Hematopoietic multipotent progenitor cell (in vitro differentiated cells): ENCODE data around the gene CPVL. TPM values are rescaled to one million over a fixed set of nuclear protein-coding genes. Genes with fewer than 3 reads are reported as not detected.
A peak's percentile ranks its signal among the peaks of the same experiment; 100 is the strongest.
"Not testable (repeated sequence)": the region's sequence is repeated elsewhere in the genome, so short reads cannot be mapped to it uniquely, and the experiment has no call there.

Experiments used
- DNase-seq, 3 donors: peaks; one replicate each; pipeline ENCODE4 v3.0.0-alpha.2; 2011 to 2015; ENCODE audit warnings: low read depth in 2 of 3, low spot score in 2 of 3
- total RNA-seq: library from RNA; depleted of rRNA; stranded (reverse); fragments of >200 nt; gene quantifications from one replicate; pipeline ENCODE4 v1.2.3, GENCODE V29; 2012

The CPVL gene
- total RNA-seq, 1 donor = 42.0 TPM

GRCh38 chr7:29095631-29096445 lies 50.5 kb downstream of the CPVL start:
- no peak for DNase-seq

DNA sequence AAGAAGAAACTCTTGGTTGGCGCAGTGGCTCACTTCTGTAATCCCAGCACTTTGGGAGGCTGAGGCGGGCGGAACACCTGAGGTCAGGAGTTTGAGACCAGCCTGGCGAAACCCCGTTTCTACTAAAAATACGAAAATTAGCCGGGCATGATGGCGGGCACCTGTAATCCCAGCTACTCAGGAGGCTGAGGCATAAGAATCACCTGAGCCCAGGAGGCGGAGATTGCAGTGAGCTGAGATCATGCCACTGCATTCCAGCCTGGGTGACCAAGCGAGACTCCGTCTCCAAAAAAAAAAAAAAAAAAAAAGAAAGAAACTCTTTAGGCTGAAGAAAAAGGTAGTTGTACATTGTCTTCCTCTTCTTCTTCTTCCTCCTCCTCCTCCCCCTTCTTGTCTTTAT lies 53.2 kb downstream of the CPVL start:
- not testable (repeated sequence) for DNase-seq

- DNase-seq = peak in 2 of 3 donors; percentile 12 to 69
Observed at GRCh38 chr7:29091715-29092114, 54.6 kb downstream of the CPVL start.

DNA sequence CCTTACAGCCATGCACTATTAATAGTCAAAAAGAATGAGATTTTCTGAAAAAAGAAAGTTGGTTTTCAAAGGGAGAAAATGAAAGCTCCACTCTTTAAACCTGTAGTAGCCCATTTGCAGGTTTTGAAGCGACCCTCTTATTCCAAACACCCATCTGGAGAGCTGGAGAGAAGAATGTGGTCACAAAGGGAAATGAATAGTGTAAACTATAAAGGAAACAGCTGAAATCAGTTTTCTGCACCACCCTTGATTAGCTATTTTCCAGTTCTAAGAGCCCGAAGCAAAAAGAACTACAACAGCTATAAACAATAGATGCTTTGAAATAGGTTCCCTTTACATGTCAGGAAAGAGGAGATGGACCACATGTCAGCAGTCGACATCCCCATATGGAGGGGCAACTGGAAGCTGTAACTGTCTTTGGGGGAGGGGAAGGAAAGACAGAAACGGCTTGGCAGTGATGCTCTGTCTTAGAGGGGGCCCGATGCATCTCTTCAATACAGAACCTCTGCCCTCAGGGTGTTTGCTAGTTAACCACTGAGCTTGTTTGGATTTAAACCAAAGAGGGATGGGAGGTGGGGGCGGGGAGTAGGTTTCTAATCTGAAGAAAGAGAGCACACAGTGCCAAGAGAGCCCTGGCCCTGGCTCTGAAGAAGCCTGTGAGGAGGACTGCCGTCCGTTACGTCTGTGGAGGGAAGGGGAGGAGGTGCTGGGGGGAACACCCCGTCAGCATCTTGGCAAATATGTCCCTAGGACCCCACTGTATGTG lies 55.3 kb downstream of the CPVL start:
- DNase-seq = peak in 2 of 3 donors; percentile 16 to 68

DNA sequence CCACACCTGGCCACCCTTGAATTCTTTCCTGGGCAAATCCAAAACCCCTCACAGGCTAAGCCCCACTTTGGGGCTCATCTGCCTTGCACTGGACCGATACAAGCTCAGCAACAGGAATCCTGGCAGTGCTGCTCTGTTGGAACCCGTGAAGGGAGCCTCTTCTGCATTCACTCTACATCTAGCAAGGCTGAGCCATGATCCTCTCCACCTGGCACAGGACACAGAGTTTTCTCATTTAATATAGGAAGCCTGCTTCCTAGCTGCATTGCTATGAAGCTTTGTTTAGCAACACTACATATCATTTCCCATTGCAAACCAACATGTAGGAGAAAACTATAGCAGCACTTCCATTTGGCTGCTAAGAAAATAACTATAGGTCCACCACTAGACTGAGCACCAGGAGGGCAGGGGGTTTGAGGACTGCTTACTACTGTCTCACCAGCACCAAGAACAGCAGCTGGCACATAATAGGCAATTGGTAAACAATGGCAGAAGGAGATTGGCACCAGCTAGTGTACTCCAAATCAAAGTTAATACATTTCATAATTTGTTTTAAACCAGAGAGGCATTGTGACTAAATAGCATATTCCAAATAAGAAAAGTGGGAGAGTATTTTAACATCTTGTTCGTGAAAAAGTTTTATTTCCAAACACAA lies 56.1 kb downstream of the CPVL start:
- no peak for DNase-seq

DNA sequence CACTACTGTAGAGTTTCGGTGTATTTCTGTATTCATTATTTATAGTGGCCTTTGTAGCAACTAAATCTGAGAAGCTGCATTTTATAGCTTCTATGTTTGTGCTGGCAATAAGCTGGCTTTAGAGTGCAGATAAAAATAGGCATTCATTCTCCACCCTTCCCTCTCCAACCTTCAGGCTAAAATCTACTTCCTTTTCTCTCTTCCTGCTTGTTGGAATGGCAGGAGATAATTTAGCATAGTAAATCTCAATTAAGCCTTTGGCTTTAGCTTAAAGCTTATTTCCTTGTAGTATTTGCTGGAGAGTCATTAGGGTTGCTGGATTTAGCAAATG lies 58.5 kb downstream of the CPVL start:
- DNase-seq = no peak

DNA sequence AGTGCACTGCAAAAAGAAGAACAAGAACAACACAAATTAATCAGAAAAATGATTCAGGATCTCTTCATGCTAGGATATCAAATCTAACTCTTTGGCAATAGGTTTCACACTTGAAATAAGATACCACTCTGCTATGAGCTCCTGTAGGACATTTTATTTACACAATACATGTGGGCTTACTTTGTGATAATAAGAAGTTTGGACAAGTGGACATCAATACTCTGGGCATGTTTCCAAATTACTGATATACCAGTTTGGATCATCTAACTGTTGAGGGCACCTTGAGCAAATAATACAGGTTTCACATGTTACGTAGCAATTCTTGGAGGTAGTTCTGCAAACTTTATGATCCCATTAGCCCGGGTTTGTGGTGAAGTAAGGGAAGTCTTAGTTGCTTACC lies 59.8 kb downstream of the CPVL start:
- peak in 1 of 3 donors; percentile 5 for DNase-seq

- DNase-seq = peak in 2 of 3 donors; percentile 33 to 82
Observed at GRCh38 chr7:29084832-29085231, 61.5 kb downstream of the CPVL start.

- peak in 1 of 3 donors; percentile 37 for DNase-seq
Observed at GRCh38 chr7:29080803-29081202, 65.5 kb downstream of the CPVL start.

- DNase-seq = no peak
Observed at GRCh38 chr7:29078311-29079260, 67.8 kb downstream of the CPVL start.

DNA sequence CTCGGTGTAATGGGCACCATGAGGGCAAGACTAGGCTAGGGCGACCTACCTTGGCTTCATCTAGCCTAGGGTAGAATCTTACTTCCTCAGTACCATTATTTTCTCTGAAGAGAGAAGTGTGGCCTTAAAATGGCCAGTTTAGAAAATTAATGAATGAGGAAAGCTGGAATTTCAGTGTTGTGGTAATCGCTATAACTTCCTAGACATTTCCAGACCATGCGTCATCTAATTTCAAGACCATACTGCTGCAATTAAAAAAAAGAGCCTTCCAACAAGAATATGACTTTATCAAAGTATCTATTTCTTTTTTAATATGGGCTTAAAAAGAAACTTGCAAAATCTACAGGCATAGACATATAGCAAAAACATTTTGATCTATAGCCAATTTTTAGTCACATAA lies 68.5 kb downstream of the CPVL start:
- no peak for DNase-seq

DNA sequence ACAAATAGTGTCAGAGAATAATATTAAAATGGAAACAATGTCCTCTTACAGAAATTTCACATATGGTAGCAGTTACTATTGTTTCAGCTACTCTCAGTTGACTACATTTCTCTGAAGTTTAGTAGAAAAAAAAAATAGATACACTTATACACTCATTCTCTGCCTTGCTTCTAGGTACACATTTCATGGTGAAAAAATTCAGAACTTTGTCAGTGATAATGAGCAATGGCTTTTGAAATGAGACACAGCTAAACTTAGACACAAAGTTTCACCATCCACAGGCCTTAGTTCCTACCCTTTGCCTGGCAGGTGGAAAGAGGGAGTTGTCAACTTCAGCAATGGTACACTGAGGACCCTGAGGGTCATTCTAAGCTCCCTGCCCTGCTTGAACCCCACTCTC lies 69.2 kb downstream of the CPVL start:
- no peak for DNase-seq

- no peak for DNase-seq
Observed at GRCh38 chr7:29076631-29077030, 69.7 kb downstream of the CPVL start.

DNA sequence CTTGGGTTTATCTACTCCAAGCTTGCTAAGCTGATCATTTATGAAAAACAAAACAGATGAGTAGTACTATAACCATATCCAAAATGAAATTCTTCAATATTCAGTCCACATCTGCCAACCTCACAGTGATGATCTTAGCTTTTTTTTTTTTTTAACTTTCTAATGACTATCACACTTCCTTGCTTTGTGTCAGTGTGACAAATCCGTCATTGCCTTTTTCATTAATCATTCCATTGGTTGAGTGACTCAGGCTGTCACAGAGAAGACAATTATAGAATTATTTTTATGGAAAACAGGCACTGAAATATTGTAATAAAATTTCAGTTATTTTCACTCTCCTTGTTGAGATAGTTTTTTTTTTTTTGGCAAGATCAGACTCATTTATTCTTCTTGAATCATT lies 70.7 kb downstream of the CPVL start:
- no peak for DNase-seq

DNA sequence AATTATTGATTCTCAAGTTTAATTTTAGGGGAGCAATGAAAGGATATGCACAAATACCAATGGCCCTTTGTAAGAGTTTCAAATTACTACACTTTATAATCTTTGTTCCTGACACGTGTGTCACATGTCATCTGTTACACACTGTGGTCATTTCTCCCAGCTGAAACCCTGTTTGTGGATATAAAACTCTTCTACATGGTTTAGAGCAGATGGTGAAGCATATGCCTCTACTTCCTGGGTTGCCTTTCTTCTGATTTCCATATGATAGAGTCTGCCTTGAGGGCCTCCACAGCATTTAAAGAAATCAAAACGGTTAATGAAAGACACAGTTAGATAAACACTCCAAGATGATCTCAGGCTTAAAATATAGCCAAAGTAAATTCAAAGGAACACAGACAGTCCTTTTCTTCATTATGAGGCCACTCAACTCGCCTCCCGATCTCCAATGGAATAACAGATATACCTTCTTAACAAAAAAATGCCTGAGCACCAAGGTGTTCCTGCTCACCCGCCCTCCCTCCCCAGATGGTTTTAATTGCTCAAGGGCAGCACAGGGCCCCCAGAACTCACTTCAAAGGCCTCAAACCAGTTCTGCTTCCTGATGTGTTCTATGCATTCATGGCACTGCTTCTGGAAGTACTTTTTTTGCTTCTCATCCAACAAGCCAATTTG lies 75.0 kb downstream of the CPVL start:
- DNase-seq = no peak

GRCh38 chr7:29066641-29067040 lies 79.7 kb downstream of the CPVL start:
- DNase-seq = no peak

DNA sequence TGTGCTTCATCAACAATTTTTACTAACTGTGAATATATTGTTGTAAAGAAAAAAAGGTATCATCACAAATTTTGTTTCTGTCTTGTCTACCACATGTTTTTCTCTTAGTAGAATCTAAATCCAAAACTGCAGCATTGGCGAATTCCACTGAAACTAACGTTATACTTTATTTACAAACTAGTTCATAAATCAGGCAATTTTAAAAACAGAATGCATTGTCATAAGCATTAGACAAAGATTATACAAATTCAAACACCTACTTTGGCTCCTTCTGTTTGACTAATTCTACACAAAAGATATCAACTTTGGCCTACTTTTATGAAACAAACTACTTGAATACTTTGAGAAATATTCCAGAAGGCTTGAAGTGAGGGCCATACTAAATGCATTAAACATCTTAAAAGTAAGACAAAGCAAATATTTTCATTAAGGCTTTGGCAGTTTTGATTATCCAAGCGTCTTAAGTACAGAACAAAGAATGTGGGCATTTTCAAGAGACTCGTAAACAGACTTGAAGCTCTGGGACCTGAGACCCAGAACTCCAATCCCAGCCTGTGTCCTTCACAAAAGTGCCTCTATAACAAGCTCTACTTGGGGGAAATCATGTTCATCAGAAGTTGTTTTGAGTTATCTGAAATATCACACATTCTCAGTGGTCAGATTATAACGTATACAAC lies 81.0 kb downstream of the CPVL start:
- no peak for DNase-seq

DNA sequence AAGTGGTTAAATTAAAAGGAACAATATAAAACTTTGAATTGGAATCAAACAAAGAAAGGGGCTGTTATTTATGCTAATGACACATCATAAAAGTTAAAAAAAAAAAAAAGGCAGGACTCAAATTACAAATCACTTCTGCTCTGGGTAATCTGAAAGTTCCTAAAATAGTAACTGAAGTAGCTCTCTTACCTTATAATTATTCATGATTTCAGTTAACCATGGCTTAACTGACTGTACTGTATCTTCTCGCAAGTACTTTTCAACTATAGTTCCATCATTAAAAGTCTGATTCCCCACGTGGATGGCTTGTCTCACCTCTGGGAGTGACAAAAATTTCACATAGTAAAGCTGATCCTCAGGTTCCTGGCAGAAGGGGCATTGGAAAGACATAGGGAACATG lies 82.5 kb downstream of the CPVL start:
- no peak for DNase-seq

DNA sequence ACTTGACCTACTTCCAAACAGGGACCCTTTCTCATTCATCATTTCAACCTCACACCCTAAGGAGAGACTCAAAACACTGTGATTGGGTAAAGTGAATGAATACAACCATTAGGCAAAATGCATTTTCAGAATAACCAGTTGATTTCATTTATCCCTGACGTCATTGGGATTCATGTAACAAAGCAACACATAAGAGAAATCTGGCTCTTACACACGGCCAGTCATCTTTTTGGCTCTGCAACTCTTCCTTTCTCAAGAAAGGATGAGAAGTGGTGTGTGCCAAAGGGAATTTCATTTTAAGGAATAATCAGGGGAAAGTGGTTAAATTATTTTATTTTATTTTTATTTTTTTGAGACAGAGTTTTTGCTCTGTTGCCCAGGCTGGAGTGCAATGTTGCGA lies 83.1 kb downstream of the CPVL start:
- no peak for DNase-seq
